Hematopoietic multipotent progenitor cell (in vitro differentiated cells): ENCODE data around the gene HIPK2. TPM values are rescaled to one million over a fixed set of nuclear protein-coding genes. Genes with fewer than 3 reads are reported as not detected.

ENCODE experiments used
- DNase-seq, 3 donors: peaks; one replicate each; pipeline ENCODE4 v3.0.0-alpha.2; 2011 to 2015; ENCODE audit warnings: low read depth in 2 of 3, low spot score in 2 of 3
- total RNA-seq: library from RNA; depleted of rRNA; stranded (reverse); fragments of >200 nt; gene quantifications from one replicate; pipeline ENCODE4 v1.2.3, GENCODE V29; 2012

HIPK2 gene
- total RNA-seq, 1 donor, result 15.6 TPM

DNA sequence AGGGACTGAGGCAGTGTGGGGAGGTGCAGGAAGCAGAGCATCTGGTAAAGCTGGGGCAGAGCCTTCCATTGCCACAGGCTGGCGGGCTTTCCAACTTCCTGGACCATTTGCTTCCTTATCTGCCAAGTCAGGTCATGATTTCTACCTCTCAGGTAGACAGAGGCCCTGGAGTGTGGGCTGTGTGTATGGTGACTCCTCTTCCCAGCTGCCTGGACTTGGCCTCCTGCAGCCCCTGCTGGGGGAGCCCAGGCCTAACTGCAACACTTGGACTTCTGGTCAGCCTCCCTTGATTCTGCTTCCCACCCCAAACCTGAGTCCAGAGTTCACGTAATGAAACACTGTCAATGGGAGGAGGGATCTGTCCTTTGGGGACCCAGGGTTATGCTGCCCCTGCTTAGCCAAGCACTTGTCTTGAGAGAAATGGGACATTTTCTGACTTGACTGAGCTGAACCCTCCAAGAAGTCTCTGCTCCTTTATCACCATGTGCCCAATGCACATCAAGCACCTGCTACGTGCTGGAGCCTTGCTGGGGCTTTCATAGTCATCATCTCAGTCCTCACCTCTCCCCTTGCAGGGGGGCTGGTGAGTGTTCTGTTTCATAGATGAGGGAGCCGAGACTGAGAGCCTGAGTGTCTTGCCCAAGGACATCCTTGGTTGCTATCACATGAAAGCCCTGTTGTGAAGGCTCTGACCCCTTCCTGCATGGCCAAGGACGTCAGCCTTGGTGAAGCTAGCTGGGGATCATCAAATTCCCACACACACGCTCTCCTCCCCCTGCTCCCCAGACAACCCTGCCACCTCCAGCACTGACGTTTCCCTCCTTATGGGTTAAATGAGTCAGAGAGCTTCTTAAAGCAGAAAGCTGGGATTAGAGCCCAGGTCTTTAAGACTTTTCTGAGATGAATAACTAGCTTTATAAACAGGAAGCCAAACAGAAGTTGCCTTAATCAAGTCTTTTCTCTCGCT is 250.9 kb downstream of the HIPK2 start:
- DNase-seq, result no peak

DNA sequence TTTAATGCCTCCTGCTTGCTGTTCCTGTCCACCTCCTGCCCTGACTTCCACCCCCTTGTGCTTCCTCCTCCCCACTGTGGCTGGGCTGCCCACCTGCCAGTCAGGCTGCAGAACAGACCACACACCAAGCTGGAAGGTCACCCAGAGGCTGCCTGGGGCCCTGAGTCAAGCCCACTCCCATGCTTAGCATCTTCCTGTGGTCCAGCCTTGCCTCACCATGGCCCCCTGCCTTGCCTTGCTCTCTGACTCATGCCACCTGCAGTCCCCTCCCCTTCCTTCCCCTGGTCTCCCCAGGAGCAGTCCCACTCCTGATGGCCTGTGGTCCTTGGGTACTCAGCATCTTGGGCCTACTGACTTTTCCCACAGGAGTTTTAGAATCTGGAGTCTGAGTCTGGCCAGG is 252.0 kb downstream of the HIPK2 start:
- no peak for DNase-seq

DNA sequence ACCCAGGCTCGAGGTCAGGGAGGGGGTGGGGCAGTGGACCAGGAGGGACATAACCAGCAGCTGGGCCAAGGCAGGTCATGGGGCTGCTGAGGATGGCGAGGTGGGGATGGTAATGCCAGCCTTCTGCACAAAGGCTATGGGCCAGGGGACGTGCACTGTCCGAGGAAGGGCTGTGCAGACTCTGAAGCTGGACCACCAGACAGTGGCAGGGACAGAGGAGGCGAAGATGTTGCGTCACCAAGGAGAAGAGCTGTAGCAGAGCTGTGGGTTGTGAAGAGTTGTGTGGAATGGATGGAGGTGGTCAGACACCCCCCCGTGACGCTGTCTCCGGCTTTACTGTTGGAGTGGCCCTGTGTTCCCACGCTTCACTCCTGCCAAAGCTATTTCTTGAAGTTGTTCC is 252.6 kb downstream of the HIPK2 start:
- no peak for DNase-seq

DNA sequence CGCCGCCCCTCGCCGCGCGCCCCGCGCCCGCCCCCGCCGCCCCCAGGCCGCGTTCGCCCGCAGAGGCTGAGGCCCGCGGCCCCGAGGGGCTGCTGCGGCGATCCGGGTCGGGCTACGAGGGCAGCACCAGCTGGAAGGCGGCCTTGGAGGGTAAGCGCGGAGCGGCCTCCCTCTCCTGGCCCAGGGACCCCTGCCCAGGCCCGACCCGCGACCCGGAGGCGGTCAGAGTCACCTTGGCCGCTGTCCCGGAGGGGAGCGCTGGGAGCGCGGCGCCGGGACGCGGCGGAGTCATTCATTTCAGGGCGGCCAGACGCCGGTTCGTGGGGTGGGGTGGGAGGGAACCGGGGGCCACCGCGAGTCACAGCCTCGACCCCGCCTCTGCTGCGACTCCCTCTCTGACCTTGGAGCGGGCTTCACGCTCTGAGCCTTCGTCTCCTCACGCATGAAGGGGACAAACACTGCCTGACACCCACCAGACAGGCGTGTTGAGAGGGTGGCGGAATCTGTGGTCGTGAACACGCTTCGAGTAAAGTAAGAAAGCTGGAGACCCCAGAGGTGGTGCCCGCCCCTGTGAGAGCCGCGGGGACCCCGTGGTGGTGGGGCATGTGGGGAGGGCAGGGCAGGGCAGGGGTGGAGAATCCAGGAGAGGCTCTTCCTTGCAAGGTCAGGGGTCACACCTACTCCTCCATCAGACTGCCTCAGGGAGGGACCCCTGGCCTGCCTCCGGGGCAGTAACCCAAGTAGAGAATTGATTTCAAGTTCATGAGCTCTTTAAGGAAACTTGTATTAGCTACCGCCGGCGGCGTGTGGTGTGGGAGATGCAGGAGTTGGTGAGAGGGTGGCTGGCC is 253.6 kb downstream of the HIPK2 start:
- DNase-seq, result no peak

DNA sequence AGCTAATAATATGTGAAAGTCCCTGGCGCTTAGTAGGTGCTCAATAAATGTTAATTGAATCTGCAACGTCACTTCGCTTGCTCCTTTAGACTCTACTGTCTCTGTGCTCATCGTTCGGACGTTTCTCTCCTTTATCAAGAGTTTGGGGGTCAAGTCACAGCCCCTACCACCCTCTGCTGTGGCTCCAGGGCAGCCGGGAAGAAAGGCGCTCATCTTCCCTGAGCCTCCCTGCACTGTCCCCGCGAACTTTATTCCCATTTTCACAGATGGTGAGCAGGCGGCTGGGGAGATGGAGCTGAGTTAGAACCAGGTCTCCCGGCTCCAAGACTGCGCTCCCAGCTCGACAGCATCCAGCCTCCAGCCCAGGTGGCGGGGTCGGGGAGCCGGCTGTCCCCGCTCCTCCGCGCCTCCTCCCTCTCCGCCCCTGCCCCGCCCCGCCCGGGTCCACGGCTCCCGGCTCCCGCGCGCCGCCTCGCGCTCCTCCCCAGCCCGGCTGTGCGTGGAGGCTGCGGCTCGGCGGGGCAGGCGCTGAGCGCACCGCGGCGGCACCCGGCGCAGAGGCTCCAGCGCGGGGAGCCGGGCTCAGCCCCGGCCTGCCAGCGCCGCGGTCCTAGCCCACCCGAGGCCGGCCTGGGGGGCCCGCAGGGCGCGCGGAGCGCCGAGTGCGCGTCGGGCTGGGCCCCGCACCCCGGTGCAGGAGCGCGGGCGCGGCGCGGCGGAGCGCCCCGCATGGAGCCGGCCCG is 254.4 kb downstream of the HIPK2 start, which contains the start of gene CLEC2L:
Gene CLEC2L, plus strand, starts transcription at position 487 of the 743 bp plus-strand sequence. Its CDS starts 243 bp downstream, at position 730.
- DNase-seq, result no peak

DNA sequence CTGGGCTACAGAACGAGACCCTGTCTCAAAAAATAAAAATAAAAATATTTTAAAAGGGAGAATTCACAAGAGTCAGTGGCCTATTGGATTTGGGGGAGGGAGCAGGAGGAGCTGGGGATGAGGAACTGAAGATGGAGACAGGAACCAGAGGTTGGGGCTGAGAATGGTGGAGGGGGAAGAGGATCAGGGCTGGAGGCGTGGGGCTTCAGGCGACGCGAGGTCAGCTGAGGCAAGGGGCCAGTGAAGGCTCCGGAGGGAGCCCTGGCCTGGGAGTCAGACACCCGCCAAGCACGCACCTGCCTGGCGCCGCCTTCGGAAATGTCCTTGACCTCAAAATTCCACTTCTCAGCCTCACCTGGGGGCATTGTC is 255.0 kb downstream of the HIPK2 start:
- DNase-seq, result no peak

DNA sequence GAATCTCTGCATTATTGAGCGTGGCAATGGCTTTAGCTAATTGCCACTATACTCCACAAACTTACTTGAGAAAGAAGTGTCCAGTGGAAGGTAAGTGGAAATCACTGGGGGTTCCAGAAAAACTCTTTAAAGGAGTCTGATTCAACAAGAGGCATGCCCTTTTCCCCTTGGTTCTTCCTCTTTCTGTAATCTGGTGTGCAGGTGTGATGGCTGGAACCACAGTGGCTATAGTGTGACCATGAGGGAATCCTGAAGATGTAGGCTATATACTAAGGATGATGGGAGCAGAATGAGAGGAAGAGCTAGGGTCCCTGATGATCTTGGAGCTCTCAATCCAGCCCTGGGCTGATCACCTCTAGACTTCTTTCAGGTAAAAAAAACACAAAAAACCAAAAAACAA is 256.4 kb downstream of the HIPK2 start:
- DNase-seq, result no peak

DNA sequence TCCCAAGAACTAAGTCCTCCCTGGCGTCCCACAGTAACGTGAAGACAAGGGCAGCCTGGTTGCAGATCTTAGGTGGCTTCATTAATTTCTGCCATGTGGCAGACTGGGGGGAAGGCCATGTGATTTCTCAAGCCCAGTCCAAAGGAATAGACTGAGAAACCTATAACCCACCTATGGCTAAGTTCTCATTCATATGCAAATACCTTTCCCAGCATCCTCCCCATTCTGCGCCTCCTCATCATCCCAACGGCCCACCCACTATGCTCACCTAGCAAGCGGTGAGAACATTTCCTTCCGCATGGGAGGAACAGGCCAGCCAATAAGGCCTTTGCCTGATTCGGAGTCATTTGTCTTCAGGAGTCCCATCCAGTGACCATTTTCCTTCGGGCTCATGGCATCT is 262.5 kb downstream of the HIPK2 start:
- DNase-seq, result no peak

Other genes with a start within 250 kb of the HIPK2 start
- 121 TPM for gene TBXAS1, start 51.3 kb upstream of the HIPK2 start, total RNA-seq